HG03469 (cell line): Measurements from ENCODE around the gene CDH22.

Source experiments
- ATAC-seq: cut with Tn5 transposase; IDR thresholded peaks from one replicate; pipeline ENCODE4 v1.9.1; 2021; ENCODE audit warnings: mild to moderate bottlenecking, moderate library complexity, moderate number of reproducible peaks; ENCODE audit not compliant: unreplicated experiment

CDH22 gene

DNA sequence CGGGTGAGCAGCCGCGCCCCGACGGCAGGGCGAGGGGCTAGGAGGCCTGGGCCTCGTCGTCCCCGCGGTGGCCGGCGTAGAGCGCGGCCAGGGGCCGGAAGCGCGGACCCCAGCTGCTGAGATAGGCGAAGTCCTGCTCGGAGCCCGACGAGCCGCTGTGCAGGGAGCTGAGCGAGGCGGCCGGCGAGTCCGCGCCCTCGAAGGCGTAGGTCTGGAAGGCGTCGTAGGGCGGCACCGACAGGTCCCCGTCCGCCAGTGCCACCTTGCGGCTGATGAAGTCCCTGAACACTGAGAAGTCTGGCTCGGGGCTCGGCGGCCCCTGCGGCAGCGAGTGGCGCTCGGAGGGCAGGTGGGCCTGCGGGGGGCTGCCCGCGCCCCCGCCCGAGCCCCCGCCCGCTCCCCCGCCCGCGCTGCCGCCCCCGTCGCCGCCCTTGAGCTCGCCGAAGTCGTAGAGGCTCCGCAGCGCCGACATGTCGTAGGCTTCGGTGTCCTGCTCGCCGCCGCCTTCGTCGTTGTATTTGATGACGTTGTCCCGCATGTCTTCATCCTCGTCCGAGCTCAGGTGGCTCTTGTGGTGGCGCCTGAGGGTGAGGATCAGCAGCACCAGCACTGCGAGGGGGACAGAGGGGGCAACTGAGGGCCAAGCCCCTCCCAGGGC lies 133.7 kb downstream of the CDH22 start:
- ATAC-seq: no peak

DNA sequence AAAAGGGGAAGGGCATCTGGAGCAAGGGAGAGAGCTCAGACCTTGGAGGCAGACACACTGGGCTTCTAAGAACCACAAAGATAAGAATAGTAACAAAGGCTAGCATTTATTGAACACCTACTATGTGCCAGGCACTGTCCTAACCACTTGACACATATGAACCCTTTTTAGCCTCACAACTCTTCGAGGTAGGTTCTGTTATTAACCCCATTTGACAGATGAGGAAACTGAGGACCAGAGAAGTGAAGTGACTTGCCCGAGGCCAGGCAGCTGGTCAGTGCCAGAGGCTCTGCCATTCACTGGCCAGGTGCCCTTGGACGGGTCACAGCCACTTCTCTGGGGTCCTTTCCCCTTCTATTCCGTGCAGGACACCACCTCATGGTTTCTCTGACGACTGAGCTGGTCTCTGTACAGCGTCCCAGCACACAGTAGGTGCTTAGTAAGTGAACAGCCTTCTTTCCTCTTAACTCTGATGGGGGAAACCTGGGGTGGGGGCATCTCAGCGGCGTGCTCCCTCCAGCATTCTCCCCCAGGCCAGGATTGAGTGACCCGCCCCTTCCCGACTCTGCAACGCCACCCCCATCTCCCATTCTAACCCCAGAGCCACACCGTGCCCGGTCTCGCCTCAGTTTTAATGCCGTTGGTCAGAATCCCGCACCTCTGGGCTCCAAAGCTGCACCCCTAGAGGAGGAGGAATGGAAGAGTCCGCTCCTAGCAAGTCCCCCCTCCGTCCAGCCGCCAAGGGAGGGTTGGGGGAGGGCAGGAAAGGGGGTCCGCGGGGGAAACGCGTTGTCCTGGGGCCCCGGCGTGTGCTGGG lies 134.4 kb downstream of the CDH22 start:
- no peak for ATAC-seq

DNA sequence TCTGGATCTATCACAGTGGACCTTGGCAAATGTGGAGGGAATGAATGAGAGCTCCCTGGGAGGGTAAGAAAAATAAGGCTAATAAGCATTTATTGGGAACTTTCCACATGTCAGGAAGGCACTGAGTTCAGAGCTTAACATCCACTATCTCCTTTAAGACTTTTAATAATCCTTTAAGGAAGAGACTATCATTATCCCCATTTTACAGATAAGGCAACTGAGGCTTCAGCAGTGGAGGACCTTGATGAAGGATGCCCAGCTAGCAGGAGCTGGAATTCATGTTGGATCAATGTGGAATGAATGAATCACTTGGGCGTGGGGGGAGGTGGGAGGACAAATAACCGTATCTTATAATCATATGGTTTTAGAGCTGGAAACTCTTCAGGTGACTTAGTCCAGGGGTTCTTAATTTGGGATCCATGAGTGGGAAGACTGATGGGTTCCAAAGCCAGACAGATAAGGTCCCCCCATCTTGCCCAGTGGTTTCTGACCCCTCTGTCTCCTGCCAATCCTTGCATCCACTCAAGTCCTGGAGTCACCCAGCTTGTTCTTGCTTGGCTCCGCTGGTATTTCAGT lies 135.2 kb downstream of the CDH22 start:
- ATAC-seq: no peak

DNA sequence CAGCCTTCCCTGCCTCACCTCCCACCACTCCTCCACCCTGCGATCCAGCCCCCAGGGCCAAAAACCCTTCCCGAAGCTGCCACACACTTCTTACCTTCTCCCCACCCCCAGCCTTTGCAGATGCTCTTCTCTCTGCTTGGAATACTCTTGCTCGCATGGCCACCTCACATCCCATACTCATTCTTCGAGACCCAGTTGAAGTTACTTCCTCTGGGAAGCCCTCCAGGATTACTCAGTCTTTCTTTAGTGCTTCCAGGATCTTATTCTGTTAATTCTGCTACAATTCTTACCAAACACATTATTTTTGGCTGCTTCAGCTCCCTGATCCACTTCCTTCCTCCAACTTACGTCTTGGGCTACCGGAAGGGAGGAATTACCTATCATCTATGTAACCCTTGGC lies 135.8 kb downstream of the CDH22 start:
- ATAC-seq: no peak

DNA sequence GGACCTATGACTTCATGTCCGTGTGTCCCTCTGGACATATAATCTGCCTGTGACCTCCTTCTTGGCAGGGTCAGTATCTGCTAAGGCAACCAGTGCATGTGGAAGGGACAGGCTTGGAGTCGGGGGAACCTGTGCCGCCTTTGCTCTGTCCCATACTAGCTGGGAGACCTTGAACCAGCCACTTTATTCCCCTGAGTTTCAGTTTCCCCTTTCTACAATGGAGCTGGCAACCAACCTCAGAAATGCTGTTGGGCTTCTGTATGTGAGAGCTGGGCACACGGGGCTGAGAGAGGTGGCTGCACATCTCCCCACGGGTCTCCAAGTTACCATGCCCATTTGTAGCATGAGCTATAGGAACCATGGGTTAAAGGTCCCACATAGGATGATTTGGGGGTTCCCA lies 136.4 kb downstream of the CDH22 start:
- no peak for ATAC-seq

DNA sequence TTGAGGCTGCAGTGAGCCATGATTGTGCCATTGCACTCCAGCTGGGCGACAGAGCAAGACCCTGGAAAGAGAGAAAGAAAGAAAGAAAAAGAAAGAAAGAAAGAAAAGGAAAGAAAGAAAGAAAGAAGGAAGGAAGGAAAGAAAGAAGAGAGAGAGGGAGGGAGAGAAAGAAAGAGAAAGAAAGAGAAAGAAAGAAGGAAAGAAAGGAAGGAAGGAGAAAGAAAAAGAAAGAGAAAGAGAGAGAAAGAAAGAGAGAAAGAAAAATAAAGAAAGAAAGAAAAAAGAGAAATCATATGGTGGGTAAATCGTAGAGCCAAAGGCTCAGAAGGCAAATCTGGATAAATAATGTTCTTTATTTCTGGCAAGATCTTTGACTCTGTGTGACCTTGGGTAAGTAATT lies 136.8 kb downstream of the CDH22 start:
- ATAC-seq: no peak

DNA sequence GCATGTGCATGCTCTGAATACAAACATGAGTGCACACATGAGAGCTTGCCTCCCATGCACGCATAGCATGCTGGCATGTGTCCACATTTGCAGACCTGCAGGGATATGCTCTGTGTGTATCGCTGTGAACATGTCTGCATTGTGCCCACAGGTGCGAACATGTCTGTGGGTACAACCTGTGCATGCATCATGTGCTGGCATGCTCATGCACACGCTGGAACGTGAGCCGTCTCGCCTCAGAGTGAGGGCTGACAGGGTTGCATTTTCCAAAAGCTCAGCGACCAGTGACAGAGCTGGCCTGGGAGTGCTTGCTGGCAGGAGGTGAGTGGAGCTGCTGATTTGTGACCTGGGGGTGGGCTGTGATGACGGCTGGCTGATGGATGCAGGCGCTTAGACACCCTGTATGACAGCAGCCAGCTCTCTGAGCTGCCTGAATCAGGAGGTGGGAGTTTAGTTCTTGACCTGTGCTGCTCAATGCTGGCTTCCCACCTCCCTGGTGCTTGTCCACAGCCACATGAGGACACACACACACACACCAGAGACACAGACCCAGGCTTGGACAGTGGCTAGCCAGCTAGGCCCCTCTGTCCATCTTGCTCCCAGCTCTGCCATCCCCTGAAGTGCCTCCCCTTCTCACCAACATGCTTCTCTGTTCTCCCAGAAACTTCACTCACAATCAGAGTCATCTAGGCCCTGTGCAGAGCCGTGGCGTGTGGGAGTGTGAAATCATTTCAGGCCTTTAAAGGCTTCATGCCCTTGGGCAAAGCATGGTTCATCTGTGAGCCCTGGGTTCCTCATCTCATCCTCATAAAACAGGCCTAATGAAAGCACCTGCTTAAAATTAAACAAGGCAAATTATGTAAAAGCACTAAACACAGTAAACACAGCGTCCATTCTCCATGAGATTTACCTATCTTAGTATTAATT lies 138.8 kb downstream of the CDH22 start:
- no peak for ATAC-seq

DNA sequence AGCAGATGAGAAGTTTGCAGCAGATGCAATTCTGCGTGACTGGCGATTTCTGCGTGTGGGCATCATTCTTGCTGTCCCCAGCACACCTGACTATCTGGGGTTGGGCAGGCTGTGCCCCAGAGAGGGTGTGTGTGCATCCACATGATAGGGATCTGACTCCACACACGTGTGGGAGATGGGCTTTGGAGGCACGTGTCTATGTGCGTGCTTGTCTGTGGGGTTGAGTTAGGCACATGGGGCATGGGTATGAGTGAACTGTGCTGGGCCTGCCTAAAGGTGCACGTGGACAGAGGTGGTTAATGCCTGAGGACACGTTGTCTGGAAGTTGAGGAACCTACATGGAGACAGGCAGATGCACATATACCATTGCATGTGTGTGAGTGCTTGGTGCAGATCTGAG lies 139.9 kb downstream of the CDH22 start:
- ATAC-seq: no peak

DNA sequence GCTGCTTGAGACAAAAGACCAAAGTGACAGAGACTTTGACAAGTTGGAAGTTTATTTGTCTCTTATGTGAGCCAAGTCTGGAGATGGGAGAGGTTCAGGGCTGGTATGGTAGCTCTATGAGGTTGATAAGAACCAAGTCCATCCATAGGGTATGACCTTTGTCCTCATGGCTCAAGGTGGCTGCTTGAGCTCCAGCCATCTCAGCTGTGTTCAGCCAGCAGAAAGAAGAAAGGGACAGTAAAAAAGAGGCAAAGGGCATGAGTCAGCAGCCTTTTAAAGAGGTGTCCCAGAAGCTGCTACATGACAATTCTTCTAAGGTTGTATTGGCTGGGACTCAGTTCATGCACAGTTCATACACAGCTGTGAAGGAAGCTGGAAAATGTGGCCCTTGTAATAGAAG lies 141.2 kb downstream of the CDH22 start:
- ATAC-seq: no peak

DNA sequence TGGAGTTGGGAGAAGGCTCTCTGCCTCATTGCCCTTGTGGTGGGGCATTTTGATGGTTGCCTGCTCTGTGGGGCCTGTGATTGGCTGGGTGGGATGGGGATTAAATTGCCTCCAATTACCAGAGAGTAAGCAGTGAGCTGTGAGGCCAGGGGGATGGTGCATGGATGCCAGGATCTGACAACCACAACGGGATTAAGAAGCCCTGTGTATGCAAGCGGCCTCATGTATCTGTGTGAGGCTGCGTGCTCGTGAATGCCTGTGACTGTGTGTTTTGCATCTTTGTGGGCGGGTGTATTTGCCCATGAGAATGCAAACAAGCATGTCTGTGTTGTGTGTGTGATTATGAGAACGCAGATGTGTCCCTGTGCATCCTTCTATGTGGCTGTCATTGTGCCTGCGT lies 144.0 kb downstream of the CDH22 start:
- ATAC-seq: no peak

DNA sequence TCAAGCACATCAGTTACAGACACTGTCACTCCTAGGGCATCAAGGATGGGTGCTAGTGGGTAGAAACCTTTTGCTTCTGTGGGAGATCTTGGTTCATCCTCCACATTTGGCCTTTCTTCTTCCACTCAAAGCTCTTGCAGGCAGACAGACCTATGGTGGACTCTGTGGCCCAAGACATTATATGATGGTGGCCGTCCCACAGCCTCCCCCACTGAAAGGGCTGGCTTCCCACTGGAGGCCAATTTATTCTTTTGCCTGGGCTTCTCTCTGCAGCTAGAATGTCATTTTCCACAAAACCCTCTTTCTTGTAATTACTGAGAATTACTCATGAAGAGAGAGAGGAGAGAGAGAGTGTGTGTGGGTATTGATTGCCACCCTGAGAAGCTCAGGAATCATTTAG lies 146.4 kb downstream of the CDH22 start:
- no peak for ATAC-seq

DNA sequence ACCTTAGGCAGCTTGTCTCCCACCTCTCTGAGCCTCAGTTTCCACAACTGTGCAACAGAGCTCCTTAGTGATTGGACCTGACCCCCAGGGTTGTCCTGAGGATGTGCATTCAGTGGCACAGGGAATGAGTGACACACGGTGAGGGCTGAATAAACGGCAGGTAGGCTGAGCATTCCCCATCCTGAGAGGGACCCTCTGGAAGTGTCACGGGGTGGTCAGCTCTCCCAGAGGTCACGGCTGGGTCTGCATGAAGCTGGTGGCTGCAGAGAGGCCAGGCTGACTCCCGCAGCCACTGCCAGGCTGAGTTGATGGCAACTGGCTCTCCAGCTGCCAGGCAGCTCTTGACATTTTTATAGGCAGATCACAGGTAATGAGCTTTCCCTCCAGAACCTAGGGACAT lies 147.6 kb downstream of the CDH22 start:
- ATAC-seq: no peak

DNA sequence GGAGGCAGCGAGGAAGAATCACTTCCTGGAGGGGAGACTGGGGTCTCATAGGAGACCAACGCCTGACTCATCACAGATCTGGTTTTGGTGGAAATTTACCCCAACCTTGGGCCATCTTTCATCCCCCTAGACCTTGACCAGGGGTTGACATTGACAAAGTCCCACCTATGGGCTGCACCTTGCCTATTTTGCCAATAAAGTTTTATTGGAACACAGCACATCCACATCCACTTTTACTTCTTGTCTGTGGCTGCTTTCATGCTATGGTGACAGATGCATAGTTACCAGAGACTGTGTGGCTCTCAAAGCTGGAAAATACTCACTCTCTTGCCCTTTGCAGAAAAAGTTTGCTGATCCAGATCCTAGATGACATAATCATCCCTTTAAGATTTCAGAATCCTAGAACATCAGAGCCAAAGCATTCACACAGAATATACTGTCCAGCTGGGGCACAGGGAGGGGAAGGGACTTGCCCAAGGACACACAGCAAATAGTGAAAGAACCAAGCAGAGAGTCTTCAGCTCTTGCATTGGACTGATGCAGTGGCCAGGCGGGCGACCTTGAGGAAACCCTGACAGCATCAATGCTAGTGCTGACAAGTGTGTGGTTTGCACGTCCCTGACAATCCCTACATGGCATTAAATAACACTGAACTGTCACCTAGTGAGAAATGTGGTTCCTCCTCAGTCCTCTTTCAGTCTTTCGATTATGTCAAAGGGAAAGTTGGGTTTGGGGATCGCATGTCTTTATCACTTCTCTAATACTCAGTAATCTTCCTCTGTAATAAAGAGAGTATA lies 149.0 kb downstream of the CDH22 start:
- no peak for ATAC-seq

DNA sequence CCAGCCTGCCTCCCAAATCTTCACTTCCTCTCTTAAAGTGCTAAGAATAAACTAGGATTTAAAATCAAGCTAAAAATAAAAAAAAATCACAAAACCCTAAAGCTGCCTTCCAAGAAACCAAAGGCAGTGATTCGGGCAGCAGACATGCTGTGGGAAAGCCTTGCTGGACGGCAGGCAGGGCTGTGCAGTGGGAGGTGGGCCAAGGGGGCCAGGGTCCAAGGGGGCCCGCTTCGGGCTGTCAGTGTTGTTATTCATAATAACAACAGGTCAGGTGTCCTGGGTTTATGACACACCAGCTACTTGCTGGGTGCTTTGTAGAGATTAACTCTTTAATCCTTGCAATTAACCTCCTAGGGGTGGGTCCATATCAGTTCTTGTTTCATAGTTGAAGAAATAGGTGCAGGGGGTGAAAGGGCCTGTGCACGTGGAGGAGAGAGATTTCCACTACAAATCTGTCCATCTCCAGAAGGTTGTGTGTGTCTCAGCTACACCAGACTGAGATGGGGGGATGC lies 149.8 kb downstream of the CDH22 start:
- ATAC-seq: no peak

DNA sequence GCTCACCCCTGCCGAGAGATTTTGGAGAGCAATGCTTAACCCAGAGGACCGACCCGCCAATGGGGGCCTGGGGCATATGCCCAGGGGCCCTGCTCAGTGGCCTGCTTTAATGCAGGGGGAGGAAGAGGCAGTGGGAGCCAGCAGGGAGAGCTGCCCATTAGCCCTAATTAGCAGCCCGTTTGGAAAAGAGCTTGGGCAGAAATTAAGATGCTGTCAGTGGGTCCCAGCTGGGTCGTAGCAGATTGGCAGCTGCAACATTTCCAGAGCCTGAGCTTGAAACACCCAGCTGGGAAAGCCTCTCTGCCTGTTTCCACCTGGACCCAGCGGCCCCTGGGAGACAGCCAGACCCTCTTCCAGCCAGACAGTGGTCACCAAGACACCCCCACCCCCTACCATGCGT lies 150.7 kb downstream of the CDH22 start:
- ATAC-seq: no peak

DNA sequence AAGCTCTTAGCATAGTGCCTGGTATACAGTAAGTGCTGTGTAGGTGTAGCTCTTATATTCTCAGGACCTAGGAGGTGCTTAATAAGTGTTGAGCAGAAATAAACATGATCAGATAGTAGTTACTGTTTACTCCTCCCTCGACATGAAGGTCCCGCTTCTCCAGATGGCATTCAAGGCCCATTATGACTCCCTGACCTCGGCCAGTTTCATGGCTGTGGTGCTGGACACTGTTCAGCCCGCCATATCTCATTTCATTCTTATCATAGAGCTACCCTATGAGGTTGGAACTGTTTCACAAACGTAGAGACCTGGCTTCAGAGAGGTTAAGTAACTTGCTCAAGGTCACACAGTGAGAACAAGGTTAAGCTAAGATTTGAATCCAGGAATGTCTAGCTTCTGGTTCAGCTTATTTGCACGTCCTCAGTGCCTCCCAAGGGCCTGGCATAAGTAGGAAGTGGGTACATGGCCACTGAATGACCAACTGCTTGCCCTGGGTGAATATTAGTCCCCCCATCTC lies 151.2 kb downstream of the CDH22 start:
- no peak for ATAC-seq

DNA sequence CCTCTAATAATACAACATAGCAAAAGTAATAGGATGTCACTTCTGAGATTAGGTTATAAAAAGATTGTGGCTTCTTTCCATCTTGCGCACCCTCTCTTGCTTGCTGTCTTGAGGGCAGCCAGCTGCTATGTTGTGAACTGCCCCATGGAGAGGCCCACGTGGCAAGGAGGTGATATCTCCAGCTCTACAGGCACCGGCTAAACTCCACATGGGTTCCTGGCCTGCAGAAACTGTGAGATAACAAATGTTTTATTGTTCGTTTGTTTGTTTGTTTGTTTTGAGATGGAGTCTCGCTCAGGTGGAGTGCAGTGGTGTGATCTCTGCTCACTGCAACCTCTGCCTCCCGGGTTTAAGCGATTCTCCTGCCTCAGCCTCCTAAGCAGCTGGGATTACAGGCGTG lies 152.2 kb downstream of the CDH22 start:
- no peak for ATAC-seq

DNA sequence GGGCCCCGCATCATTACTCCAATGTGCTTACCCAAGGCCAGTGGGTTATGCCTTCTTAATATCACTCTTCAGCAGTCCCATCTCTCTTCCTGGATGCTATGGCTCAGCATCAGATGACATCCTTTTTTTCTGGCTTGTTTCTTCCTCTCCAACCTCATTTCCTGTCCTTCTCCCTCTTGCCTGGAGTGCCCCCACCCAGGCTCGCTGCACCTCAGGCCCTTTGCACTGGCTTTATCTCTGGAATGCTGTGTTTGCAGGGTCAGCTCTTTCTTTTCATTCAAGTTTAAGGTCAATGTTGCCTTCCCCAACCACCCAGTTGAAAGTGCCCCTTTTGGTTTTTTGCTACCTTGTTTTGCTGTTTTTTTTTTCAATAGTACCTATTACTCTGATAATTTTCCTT lies 153.5 kb downstream of the CDH22 start:
- no peak for ATAC-seq

DNA sequence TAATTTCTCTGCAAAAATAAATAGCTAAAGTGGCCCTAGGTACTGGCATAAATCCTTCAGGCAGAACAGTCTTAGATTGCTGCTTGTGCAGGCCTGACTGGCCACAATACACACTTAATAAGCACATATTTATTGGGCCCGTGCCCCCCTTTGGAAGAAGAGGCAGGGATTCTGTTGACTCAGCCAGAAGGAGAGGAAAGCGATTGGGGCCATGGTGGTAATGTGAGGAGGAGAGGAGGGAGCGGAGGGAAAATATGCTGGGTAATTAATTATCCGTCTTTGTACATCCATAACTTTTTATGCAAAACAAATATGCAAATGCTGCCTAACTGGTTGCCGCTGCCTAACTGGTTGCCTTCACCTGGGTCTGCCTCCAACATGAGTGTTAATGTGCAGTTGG lies 154.0 kb downstream of the CDH22 start:
- ATAC-seq: no peak
